OCI-LY3 (cell line): Measurements from ENCODE around the gene PAM16.

ENCODE experiments used
- H2AFZ ChIP-seq: fragments of 200-600, 300-600 bp; shearing (Covaris generic); 2 replicates; pipeline ENCODE4 v1.6.0; 2014; ENCODE audit warnings: antibody characterized with exemption, low read depth, low read length
- H3K27ac ChIP-seq: fragments of 200-600, 300-600 bp; sonication (generic); 2 replicates; pipeline ENCODE4 v1.5.1; 2014; ENCODE audit warnings: mild to moderate bottlenecking, low read length, moderate library complexity, mixed read lengths
- H3K27me3 ChIP-seq: fragments of 200-600, 300-600 bp; sonication (generic); 2 replicates; pipeline ENCODE4 v1.6.1; 2014; ENCODE audit warnings: low read depth, low read length, mixed read lengths
- H3K36me3 ChIP-seq: fragments of 200-600, 300-600 bp; sonication (generic); replicated peaks from 2 replicates; pipeline ENCODE3; 2014; ENCODE audit warnings: low read depth, low read length, mixed read lengths
- H3K4me1 ChIP-seq: fragments of 300-600, 200-600 bp; sonication (generic); 2 replicates; pipeline ENCODE4 v1.6.1; 2014; ENCODE audit warnings: low read length, mixed read lengths
- H3K4me2 ChIP-seq: fragments of 200-600, 300-600 bp; sonication (generic); 2 replicates; pipeline ENCODE4 v1.6.1; 2014; ENCODE audit warnings: low read length, mixed read lengths
- H3K4me3 ChIP-seq: fragments of 300-600, 200-600 bp; sonication (generic); 2 replicates; pipeline ENCODE4 v1.5.1; 2014; ENCODE audit warnings: antibody characterized with exemption, mild to moderate bottlenecking, low read length, moderate library complexity
- H3K79me2 ChIP-seq: fragments of 300-600, 200-600 bp; shearing (Covaris generic); 2 replicates; pipeline ENCODE4 v1.6.1; 2014; ENCODE audit warnings: mild to moderate bottlenecking, low read length, mixed read lengths
- H3K9ac ChIP-seq: fragments of 300-600, 200-600 bp; shearing (Covaris generic); 2 replicates; pipeline ENCODE4 v1.6.0; 2014; ENCODE audit warnings: mild to moderate bottlenecking, low read length, moderate library complexity
- H3K9me3 ChIP-seq: fragments of 200-600, 300-600 bp; shearing (Covaris generic); 2 replicates; pipeline ENCODE4 v1.6.1; 2014; ENCODE audit warnings: low read length, mixed read lengths; ENCODE audit not compliant: insufficient read depth
- H4K20me1 ChIP-seq: fragments of 200-600, 300-600 bp; sonication (generic); 2 replicates; pipeline ENCODE4 v1.6.1; 2016; ENCODE audit warnings: low read length, mixed read lengths; ENCODE audit not compliant: insufficient read depth
- EZH2phosphoT487 ChIP-seq: fragments of 200-600 bp; shearing (Covaris generic); IDR thresholded peaks from 2 replicates; pipeline ENCODE4 v1.6.1; 2018; ENCODE audit warnings: antibody characterized with exemption, mixed run types, low read depth
- TF ChIP-seq, protein P1 (sequence below): fragments of 200-600, 300-600 bp; sonication (generic); IDR thresholded peaks from 2 replicates; pipeline ENCODE4 v1.5.1; 2014; ENCODE audit warnings: antibody characterized with exemption, low read length, low read depth

Gene PAM16

DNA sequence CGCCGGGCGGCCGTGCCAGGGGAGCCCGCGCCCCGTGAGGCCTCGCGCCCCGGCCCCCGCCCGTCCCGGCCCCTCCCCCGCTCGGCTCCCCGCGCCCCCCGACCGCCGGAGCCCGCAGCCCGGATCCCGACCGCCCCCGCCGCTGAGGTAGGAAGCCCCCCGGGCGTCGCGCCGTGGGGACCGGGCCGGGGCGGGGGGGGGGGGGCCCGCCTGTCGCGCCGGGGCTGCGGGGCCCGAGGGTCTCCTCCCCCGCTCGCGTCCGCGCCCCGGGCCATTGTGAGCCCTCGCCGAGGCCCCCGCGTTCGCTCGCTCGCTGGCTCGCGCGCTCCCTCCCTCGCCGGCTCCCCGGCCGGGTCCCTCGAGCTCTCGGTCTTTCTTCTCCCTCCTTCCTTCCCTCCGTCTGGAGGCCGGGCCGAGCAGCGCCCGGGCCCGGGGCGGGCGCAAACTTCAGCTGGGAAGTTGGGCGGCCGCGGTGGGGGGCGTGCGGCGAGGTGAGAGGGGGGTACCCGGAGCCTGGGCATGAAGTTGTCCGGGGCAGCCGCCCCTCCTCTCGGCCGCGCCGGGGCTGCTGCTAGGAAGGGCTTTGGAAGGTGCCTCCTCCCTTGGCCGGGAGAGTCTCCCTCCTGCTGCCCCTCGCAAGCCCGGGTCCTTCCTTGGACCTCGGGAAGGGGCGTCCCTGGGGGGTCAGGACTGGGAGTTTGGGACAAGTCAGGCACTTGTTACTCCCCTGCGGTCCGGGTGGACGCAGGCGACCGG lies 34.8 kb downstream of the PAM16 start:
- H3K79me2 ChIP-seq, result no peaks in the 10 kb centered on the region
- H3K9me3 ChIP-seq, result no peaks in the 10 kb centered on the region
- H3K4me2 ChIP-seq, result peak overlapping the region; percentile 62
- H3K4me3 ChIP-seq, result peak overlapping the region; percentile 74
- no peak overlapping the region for H3K27ac ChIP-seq
- peaks cover 11% of the 10 kb centered on the region for H3K4me1 ChIP-seq
- no peaks in the 10 kb centered on the region for H3K36me3 ChIP-seq
- H3K27me3 ChIP-seq, result peaks cover 24% of the 10 kb centered on the region
- no peak overlapping the region for H2AFZ ChIP-seq
- H4K20me1 ChIP-seq, result no peaks in the 10 kb centered on the region
- TF ChIP-seq EZH2phosphoT487, result no peak
- TF ChIP-seq, protein P1, sequence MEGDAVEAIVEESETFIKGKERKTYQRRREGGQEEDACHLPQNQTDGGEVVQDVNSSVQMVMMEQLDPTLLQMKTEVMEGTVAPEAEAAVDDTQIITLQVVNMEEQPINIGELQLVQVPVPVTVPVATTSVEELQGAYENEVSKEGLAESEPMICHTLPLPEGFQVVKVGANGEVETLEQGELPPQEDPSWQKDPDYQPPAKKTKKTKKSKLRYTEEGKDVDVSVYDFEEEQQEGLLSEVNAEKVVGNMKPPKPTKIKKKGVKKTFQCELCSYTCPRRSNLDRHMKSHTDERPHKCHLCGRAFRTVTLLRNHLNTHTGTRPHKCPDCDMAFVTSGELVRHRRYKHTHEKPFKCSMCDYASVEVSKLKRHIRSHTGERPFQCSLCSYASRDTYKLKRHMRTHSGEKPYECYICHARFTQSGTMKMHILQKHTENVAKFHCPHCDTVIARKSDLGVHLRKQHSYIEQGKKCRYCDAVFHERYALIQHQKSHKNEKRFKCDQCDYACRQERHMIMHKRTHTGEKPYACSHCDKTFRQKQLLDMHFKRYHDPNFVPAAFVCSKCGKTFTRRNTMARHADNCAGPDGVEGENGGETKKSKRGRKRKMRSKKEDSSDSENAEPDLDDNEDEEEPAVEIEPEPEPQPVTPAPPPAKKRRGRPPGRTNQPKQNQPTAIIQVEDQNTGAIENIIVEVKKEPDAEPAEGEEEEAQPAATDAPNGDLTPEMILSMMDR, result no peak
- H3K9ac ChIP-seq, result no peak overlapping the region

DNA sequence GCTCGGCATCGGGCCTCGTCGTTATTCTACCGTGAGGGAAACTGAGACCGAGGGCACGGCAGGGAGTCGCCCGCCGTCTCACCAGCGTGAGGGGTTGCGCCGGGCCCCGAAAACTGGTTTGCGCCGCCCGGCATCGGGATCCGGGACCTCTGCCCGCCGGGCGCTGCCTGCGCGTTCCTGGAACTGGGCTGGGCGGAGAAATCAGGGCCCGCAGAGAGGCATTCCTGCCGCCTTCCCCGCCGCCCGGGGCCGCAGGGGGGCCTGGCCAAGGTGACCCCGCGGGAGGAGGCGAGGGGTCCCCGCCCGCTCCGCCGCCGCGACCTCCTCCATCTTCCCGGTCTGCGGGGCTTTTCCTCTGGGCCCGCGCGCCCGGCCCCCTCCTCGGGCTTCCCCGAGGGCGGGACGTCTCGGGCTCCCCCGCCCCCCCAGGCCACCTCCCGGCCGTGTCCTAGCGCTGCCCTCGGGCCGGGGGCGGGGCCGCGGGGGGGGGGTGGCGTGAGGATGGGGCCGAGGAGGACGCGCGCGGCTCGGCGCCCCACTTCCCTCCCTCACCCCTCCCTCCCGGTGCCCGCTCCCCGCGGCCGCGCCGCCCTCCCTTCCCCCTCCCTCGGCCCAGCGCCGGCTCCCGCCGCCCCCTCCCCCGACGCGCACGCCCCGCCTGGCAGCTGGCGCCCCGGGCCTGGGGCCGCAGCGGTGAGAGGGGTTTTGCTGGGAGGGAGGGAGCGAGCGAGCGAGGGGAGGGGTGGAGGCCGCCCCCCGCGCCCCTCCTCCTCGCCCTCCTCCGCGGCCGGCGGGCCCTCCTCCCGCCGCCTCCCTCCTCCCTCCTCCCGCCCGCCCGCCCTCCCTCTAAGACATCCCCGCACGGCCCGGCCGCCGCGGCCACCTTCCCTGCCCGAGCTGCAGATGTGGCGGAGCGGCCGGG lies 35.7 kb downstream of the PAM16 start, which contains the start of gene GLIS2:
Gene GLIS2 (plus strand): TSS at position 882 of the 922 bp plus-strand sequence. CDS start 16,214 bp downstream, outside the sequence.
- Histone ChIP-seq H3K4me1 (peaks cover 11% of the 10 kb centered on the region), H3K79me2 (no peaks in the 10 kb centered on the region), H3K9me3 (no peaks in the 10 kb centered on the region), H4K20me1 (no peaks in the 10 kb centered on the region), H3K27me3 (peaks cover 24% of the 10 kb centered on the region), H3K27ac (no peak within 1 kb of the TSS), H3K4me2 (peak within 1 kb of the TSS; percentile 62), H3K4me3 (peak within 1 kb of the TSS; percentile 75), H3K9ac (peak within 1 kb of the TSS; percentile 45), H2AFZ (no peak within 1 kb of the TSS; the same call in 1 of the 2 replicates), H3K36me3 (no peaks in the 10 kb centered on the region)
- TF ChIP-seq, protein P1, result no peak
- no peak for TF ChIP-seq EZH2phosphoT487

DNA sequence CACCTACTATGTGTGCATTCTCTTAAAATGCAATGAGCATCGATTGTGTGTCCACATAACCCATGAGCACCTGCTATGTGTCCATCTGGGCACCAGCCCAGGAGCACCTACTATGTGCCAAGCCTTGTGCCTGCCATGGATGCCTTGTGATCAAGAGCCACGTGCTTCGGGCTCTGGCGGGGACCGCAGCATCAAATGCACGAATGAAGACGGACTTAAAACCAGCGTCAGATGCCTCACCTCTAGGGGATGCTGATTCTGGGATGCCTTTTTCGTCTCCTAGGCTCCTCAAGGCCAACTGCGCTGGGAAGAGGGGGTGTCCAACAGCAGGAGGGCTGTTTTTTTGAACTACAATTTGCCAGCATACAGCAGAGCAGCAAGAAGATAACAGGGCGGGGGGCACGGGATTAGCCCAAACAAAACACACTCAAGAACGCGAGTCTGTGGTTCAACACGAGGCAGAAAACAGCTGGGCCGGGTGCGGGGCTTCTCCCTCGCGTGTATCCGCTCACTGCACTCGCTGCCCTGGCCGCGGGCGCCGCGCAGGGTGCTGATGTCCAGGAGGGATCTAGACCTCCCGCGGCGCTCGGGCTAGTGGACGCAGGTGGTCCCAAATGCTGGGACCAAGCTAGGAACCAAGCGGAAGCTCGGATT lies 36.5 kb downstream of the PAM16 start:
- no peak overlapping the region for H3K27ac ChIP-seq
- peak overlapping the region; percentile 45; the same call in 1 of the 2 replicates for H3K9ac ChIP-seq
- no peaks in the 10 kb centered on the region for H4K20me1 ChIP-seq
- peaks cover 16% of the 10 kb centered on the region for H3K4me1 ChIP-seq
- H3K27me3 ChIP-seq, result peaks cover 20% of the 10 kb centered on the region
- TF ChIP-seq EZH2phosphoT487, result no peak
- TF ChIP-seq, protein P1, result no peak
- no peak overlapping the region for H2AFZ ChIP-seq
- no peaks in the 10 kb centered on the region for H3K79me2 ChIP-seq
- peak overlapping the region; percentile 75 for H3K4me3 ChIP-seq
- no peaks in the 10 kb centered on the region for H3K36me3 ChIP-seq
- H3K9me3 ChIP-seq, result no peaks in the 10 kb centered on the region
- peak overlapping the region; percentile 62 for H3K4me2 ChIP-seq
